ENCODE measurements around the gene NTHL1. TPM values are rescaled to one million over a fixed set of nuclear protein-coding genes. Genes with fewer than 3 reads are reported as not detected.

Gene NTHL1
- total RNA-seq, 1 donor from 2014 or later, result 13.7 TPM

GRCh38 chr16:2053211-2053610 is 5.6 kb upstream of the NTHL1 start:
- Mint-ChIP-seq H3K9me3 (ENCODE audit: unreplicated experiment) (no peaks in the 10 kb centered on the region), H3K36me3 (ENCODE audit: low read depth, unreplicated experiment) (peaks cover 15% of the 10 kb centered on the region), H3K4me3 (ENCODE audit: unreplicated experiment) (no peak overlapping the region), H3K27me3 (ENCODE audit: low read depth, unreplicated experiment) (no peaks in the 10 kb centered on the region), H3K4me1 (ENCODE audit: low read depth, unreplicated experiment) (peaks cover 4% of the 10 kb centered on the region), H3K27ac (ENCODE audit: unreplicated experiment) (no peak overlapping the region)
- Histone ChIP-seq H3K9me3 (ENCODE audit: insufficient read depth, low read depth, low read length) (no peaks in the 10 kb centered on the region), H3K9ac (ENCODE audit: low read length) (no peak overlapping the region), H3K27me3 (ENCODE audit: insufficient read depth, low read length) (no peaks in the 10 kb centered on the region), H3K79me2 (ENCODE audit: insufficient read depth, low read length) (peaks cover 11% of the 10 kb centered on the region), H3K27ac (ENCODE audit: low read depth, low read length) (no peak overlapping the region), H4K20me1 (ENCODE audit: insufficient read depth, low read length) (peaks cover 21% of the 10 kb centered on the region), H3K4me3 (ENCODE audit: insufficient read depth, low read depth, low read length) (no peak overlapping the region), H2AFZ (ENCODE audit: low read depth, low read length) (no peak overlapping the region), H3K4me2 (ENCODE audit: low read length) (no peak overlapping the region), H3K4me1 (ENCODE audit: insufficient read depth, low read length) (peaks cover 8% of the 10 kb centered on the region), H3K36me3 (ENCODE audit: insufficient read depth, low read length) (peaks cover 6% of the 10 kb centered on the region)
- TF ChIP-seq CTCF (IDR thresholded peaks at IDR 0.05; ENCODE audit: insufficient read depth, low read depth, low read length) (no peak), EZH2 (IDR thresholded peaks at IDR 0.05; ENCODE audit: insufficient read depth, low read length) (no peak)
- FAIRE-seq (no peak), DNase-seq (ENCODE audit: low read depth) (no peak)

DNA sequence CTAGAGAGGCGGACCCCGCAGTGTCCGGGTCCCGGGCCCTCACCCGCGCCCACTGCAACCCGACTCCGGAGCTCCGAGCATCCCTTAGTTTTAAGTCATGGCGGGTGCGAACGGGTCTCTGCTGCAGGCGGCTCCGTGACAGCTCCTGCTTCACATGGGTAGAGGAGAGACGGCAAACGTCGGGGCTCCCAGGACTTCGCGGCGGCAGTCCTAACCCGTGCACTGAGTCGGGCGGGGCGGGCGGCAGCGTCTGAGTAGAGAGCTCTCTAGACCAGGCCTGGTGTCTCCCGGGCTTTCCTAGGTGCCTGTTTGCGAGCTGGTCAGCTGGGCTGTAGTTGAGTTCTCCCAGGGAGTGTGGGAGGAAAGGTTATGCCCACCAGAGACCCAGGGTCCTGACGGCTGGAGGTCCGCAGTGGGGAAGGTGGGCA is 496 bp upstream of the NTHL1 start:
- peak overlapping the region; percentile 95 for H3K4me3 Mint-ChIP-seq (ENCODE audit: unreplicated experiment)
- TF ChIP-seq EZH2 (IDR thresholded peaks at IDR 0.05; ENCODE audit: insufficient read depth, low read length) (no peak), CTCF (IDR thresholded peaks at IDR 0.05; ENCODE audit: insufficient read depth, low read depth, low read length) (no peak)
- peak overlapping the region; percentile 77 for H3K27ac Mint-ChIP-seq (ENCODE audit: unreplicated experiment)
- Histone ChIP-seq H3K9me3 (ENCODE audit: insufficient read depth, low read depth, low read length) (no peaks in the 10 kb centered on the region), H3K9ac (ENCODE audit: low read length) (peak overlapping the region; percentile 79), H3K27me3 (ENCODE audit: insufficient read depth, low read length) (no peaks in the 10 kb centered on the region), H3K4me2 (ENCODE audit: low read length) (peak overlapping the region; percentile 95), H3K79me2 (ENCODE audit: insufficient read depth, low read length) (peaks cover 15% of the 10 kb centered on the region), H3K36me3 (ENCODE audit: insufficient read depth, low read length) (no peaks in the 10 kb centered on the region), H3K4me1 (ENCODE audit: insufficient read depth, low read length) (peaks cover 13% of the 10 kb centered on the region), H2AFZ (ENCODE audit: low read depth, low read length) (peak overlapping the region; percentile 65), H3K4me3 (ENCODE audit: insufficient read depth, low read depth, low read length) (peak overlapping the region; percentile 76), H4K20me1 (ENCODE audit: insufficient read depth, low read length) (peaks cover 3% of the 10 kb centered on the region), H3K27ac (ENCODE audit: low read depth, low read length) (no peak overlapping the region)
- H3K27me3 Mint-ChIP-seq (ENCODE audit: low read depth, unreplicated experiment), result no peaks in the 10 kb centered on the region
- no peak for FAIRE-seq
- H3K36me3 Mint-ChIP-seq (ENCODE audit: low read depth, unreplicated experiment), result peaks cover 9% of the 10 kb centered on the region
- no peaks in the 10 kb centered on the region for H3K9me3 Mint-ChIP-seq (ENCODE audit: unreplicated experiment)
- DNase-seq (ENCODE audit: low read depth), result no peak
- H3K4me1 Mint-ChIP-seq (ENCODE audit: low read depth, unreplicated experiment), result peaks cover 6% of the 10 kb centered on the region

DNA sequence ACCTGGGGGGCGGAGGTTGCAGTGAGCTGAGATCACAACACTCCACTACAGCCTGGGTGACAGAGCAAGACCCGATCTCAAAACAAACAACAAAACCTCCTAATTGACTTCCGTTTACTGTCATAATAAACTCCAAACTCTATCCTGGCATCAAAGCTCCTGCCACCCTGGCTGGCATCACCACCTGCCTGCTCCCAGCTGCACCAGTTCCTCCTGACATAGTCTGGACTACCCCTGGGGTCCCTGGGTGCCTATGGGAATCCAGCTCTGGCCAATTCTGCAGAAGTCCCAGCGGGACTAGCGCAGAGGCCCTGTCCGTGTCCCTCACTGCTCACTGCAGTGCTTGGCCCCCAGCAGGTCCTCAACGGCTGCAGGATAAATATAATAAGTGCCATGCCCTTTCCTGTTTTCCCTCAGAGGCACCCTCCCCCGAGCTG is 723 bp downstream of the NTHL1 start:
- H3K4me1 Mint-ChIP-seq (ENCODE audit: low read depth, unreplicated experiment), result peaks cover 6% of the 10 kb centered on the region
- no peaks in the 10 kb centered on the region for H3K9me3 ChIP-seq (ENCODE audit: insufficient read depth, low read depth, low read length)
- H3K27ac Mint-ChIP-seq (ENCODE audit: unreplicated experiment), result peak overlapping the region; percentile 58
- H3K27ac ChIP-seq (ENCODE audit: low read depth, low read length), result no peak overlapping the region
- FAIRE-seq (no peak), DNase-seq (ENCODE audit: low read depth) (no peak)
- H3K27me3 ChIP-seq (ENCODE audit: insufficient read depth, low read length), result no peaks in the 10 kb centered on the region
- no peaks in the 10 kb centered on the region for H3K36me3 ChIP-seq (ENCODE audit: insufficient read depth, low read length)
- H3K4me3 ChIP-seq (ENCODE audit: insufficient read depth, low read depth, low read length), result peak overlapping the region; percentile 76
- H3K9ac ChIP-seq (ENCODE audit: low read length), result peak overlapping the region; percentile 79
- peak overlapping the region; percentile 81 for H2AFZ ChIP-seq (ENCODE audit: low read depth, low read length)
- H3K4me2 ChIP-seq (ENCODE audit: low read length), result peak overlapping the region; percentile 95
- no peaks in the 10 kb centered on the region for H3K27me3 Mint-ChIP-seq (ENCODE audit: low read depth, unreplicated experiment)
- H3K9me3 Mint-ChIP-seq (ENCODE audit: unreplicated experiment), result no peaks in the 10 kb centered on the region
- H3K36me3 Mint-ChIP-seq (ENCODE audit: low read depth, unreplicated experiment), result peaks cover 6% of the 10 kb centered on the region
- H4K20me1 ChIP-seq (ENCODE audit: insufficient read depth, low read length), result peaks cover 3% of the 10 kb centered on the region
- peaks cover 15% of the 10 kb centered on the region for H3K79me2 ChIP-seq (ENCODE audit: insufficient read depth, low read length)
- H3K4me3 Mint-ChIP-seq (ENCODE audit: unreplicated experiment), result peak overlapping the region; percentile 92
- H3K4me1 ChIP-seq (ENCODE audit: insufficient read depth, low read length), result peaks cover 13% of the 10 kb centered on the region
- TF ChIP-seq EZH2 (IDR thresholded peaks at IDR 0.05; ENCODE audit: insufficient read depth, low read length) (no peak), CTCF (IDR thresholded peaks at IDR 0.05; ENCODE audit: insufficient read depth, low read depth, low read length) (no peak)

Data from astrocyte (in vitro differentiated cells and primary cell).